T-helper 1 cell treated with Interleukin-12 subunit alpha and Interleukin-12 subunit beta and Interleukin-4 antibody, amounts not matched to agents 30 ng/mL and 1 ng/mL, for 36 hours (primary cell): ENCODE results near the gene GLE1. TPM values are rescaled to one million over a fixed set of nuclear protein-coding genes. Genes with fewer than 3 reads are reported as not detected.

Experiments used
- intact Hi-C: fragments of 100-400 bp; cut with micrococcal nuclease; formaldehyde crosslinking; loops from one replicate; pipeline ENCODE4 v1.15.1; 2024
- total RNA-seq: library from RNA; stranded (reverse); gene quantifications from 2 replicates; pipeline ENCODE4 v1.2.3, GENCODE V29; 2022

GLE1 gene
- total RNA-seq, 1 donor from 2014 or later = 44.2 TPM

DNA sequence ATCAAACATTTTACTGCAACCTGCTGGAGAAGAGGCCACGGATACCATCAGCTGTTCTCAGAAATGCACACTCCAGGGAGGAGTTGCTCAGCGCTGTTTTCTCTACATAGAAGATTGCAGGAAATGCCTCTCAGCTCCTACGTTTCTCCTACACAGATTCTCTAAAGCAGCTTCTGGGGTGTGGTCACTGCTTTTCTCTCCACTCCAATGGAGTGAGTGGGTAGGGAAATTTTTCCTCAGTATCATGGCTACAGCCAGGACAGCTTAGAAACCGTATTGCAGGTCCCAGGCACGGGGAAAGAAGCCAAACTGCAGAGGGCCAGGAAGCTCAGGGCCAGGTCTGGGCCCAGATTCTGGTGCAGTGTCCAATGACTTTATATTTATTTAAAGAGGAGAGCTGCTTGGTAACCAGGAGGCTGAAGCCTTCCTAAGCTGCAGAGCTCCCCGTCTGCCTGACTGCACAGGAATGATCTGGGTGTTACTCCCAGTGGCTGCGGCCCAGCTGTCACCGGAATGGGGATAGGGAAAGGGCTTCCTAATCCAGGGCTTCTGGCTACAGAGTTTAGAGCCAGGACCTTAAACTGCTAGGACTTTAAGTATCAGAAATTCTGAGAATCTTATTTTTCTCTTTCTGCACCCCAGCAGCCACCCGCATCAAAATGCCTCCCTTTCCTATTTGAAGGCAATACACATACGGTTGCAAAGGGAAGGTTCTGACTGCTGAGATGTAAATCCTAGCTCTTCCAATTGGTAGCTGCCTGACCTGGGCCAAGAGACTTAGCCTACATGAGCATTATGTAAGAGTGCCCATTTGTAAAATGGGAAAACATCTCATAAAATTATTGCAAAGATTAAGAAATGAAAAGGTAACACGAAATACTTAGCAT lies 46.5 kb downstream of the GLE1 start:
- intact Hi-C loops = loop anchor here (2.0 to 5.0 kb wide), 6 partner anchors 36 to 561 kb away; partner anchors contain the start of genes CIZ1, CRAT, DOLK and NAIF1

DNA sequence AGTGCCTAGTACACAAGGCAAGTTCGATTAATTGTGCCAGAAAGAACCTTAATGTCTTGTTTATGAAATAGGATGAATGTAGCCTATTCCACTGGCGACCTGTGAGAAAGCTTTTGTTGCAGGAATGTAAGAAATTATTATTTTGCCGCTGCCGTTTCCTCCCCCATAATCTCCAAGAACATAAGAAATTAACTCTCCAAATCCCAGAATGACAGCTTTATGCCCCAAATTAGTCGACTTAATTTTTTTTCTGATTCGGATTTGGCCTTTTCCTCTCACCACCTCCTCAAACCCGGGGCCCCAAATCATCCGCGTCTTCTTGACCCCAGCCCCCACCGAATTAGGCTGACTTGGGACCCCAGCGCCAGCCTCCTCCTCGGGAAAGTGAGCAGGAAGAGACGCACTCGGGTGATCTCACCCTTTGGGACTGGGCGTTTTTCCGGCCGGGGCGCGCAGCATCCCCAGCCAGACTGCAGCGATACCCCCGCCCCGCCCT lies 47.2 kb downstream of the GLE1 start:
- intact Hi-C loops = loop anchor here (1.0 to 5.0 kb wide), 14 partner anchors 36 to 561 kb away; partner anchors contain the start of genes CIZ1, COQ4, CRAT and DOLK

GRCh38 chr9:128552153-128552743 lies 47.7 kb downstream of the GLE1 start, which contains the start of gene SPTAN1:
TSS of gene SPTAN1 (plus strand) at chr9:128552587. CDS start at chr9:128566741, 14,154 bp downstream.
- intact Hi-C loops = loop anchor here (1.0 to 5.0 kb wide), 13 partner anchors 35 to 560 kb away; partner anchors contain the start of genes CIZ1, COQ4, CRAT and DOLK

GRCh38 chr9:128552744-128553440 lies 48.4 kb downstream of the GLE1 start:
- intact Hi-C loops = loop anchor here (1.0 to 5.0 kb wide), 17 partner anchors 34 to 559 kb away; partner anchors contain the start of genes CIZ1, COQ4, CRAT and DOLK

DNA sequence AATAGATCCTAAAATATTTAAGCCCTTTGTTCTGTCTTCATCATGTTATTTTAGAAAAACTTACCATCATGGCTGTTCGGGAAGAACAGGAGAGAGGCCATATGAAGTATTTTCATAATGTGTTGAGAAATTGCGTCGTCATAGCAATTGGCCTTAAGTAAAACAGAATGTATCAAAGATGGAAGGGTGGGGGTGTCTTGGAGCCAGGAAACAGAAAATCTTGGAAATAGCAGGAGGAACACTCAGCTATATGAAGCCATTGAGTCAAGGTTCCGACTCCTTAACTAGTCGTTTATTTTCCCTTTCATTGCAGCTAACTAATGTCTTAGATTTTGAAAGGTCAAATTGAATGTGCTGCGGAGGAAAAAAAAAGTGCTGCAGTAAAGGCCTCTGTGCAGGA lies 49.2 kb downstream of the GLE1 start:
- intact Hi-C loops = loop anchor here (1.0 to 5.0 kb wide), 12 partner anchors 34 to 559 kb away; partner anchors contain the start of genes CIZ1, COQ4, CRAT and DOLK

DNA sequence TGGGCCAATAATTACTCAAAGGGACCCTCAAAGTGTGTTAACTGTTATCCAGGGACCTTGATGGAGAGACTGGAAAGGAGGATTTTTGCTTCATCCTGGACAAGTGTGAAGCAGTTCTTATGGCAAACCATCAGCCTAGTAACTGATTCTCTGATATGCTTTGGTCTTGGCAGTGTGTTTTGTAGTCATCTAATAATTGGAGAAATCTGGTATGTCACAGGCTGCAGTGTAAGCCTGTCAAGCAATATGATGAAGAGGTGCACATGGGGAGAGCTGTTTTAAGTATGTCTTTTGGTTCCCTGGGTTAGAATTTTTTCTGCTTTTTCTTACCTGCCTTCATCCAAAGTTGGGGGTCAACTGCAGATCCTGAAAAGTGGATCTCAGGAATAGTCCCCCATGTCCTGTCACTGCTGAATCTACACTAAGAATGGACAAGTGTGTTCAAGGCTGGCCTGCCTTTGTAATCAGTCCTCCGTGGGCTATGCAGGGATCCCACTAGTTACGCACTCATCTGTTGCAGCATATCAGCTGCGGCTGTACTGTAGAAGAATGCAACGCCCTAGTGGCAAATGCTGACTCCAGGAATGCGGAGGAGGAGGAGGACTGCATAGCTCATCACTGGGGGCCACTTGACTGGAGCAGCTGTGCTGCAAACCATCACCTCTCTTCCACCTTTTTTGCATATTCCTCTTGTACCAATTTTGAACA lies 49.8 kb downstream of the GLE1 start:
- intact Hi-C loops = loop anchor here (5.0 kb wide), 5 partner anchors 33 to 558 kb away; partner anchors contain the start of genes CIZ1, CRAT, DOLK and NAIF1

- intact Hi-C loops = no loop called here
Measured at GRCh38 chr9:128555180-128555721, 50.7 kb downstream of the GLE1 start.

DNA sequence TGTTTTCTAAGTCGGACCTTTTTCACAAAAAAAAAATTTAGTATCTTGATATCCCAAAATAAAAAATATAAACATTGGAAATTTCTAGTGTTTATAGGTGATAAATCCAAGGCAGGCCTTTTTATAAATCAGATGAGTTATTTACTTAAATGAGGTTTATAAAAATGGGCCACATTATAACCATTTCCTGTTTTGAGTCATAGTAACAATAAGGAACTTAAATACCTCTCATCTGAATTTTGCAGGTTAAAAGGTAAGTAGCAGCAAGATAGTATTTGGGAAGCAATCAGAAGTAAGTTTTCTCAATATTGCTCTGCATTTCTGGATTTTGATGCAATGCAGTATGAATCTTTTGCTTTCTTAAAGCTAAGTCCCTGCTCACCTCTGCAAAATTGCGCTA lies 51.8 kb downstream of the GLE1 start:
- intact Hi-C loops = no loop called here

DNA sequence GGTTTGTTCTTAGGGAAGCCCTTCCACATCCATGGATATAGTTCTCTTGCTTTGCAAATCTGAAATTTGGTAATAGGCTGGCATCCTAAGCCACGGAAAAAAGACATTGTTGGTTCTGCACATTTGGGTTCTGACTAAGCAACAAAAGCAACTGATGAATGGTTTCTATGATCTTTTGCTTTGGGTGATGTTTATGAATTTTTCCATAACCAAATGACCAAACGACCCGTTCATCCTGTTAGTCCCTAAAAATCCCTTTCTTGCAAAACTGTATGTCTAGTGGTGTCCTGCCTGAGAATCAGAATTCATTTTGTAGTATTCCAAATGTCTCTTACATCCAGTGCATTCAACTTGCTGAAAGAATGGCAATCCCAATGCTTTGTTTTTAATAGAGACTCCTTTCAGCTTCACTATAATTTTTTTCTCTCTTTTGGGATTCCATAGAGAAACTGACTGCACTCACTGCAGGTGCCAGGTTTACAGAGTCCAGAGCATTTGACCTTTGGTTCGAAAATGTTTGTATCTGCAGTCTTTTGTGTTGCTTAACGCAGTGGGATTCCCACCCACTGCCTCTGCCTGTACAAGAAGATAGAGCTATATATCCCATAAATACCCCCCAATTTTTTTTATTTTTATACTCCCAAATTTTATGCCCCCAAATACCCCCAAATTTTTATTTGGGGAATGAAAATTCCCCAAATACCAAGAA lies 52.6 kb downstream of the GLE1 start:
- intact Hi-C loops = no loop called here

DNA sequence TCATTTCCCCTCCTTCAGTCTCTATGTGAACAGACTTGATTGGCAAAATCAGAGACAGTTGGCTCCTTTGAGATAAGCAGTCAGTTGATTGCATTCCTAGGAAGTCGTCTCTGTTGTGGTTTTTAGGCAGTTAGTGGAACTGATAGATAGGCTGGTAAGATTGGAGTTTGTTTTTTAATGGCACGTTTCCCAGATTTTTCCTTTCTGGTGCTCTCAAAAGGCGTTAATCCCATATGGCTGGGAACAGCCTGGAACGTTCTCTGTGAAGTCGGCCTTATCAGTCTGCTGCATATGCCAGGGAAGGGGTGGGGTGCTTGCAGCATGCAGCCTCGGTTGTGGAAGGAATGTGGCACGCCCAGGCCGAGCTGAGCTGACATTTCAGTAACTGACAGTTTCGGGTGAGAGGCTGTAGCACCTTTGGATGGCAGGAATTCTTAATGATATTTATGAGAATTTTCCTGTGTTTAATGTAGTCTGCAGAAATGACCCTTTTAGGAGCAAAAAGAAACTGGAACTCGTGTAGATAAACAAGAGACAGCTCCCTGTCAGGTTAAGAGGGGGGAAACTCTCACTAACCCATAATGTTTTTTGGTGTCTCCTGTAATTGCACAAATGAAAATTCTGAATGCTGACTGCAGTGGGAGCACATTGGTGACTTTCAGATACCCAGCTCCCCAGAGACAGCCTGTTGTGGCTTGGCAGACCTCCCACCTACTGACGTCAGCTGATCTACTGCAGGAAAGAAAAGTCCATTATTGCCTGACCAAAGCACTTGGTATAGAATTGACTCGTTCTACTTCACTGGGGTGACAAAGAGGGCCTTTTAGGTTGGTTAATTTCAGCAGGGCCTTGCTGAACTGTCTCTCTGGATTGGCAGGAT lies 54.2 kb downstream of the GLE1 start:
- intact Hi-C loops = no loop called here

- intact Hi-C loops = no loop called here
Measured at GRCh38 chr9:128565578-128565977, 61.1 kb downstream of the GLE1 start.

DNA sequence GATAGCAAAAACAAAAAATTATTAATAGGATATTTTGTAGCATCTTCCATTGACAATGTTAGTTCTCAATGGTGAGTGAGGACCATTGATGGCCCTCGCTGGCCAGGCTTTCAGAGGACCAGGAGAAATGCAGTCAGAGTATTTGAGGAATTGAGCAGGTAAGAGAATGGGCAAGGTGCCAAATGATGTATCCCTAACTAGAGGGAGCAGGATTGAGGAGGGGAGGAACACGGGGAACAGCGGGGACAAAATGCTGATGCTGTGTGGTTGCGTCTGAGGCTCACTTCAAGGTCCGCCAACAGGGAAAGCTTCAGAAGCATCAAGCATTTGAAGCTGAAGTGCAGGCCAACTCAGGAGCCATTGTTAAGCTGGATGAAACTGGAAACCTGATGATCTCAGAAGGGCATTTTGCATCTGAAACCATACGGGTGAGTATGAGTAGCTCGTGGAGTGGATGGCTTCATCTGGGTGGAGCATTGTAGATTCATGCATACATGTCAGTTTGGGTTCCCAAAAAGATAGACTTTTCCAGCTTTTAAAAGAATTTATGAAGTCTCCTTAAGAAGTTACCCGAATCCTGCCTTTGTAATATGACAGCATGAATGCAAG lies 64.1 kb downstream of the GLE1 start:
- intact Hi-C loops = no loop called here

DNA sequence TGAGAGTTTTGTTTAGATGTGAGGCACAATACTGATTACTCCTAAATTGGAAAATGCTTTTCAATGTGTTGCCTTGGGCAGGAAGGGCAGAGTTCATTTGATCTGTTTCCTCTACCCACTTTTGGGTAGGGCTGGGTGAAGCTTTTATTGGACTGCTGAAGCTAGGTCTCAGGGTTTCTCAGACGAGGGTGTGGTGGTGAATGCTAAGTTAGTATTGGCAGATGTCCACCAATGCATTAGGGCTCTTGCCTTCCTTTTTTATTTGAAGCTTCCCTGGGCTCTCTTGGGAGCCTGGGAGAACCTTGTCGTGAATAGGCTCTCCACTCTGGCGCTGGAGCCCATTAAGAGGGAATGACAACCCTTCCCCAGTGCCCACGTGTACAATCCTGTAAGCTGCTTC lies 71.0 kb downstream of the GLE1 start:
- intact Hi-C loops = no loop called here

GRCh38 chr9:128575916-128576315 lies 71.4 kb downstream of the GLE1 start:
- intact Hi-C loops = no loop called here

- intact Hi-C loops = no loop called here
Measured at GRCh38 chr9:128577206-128577605, 72.7 kb downstream of the GLE1 start.

- intact Hi-C loops = no loop called here
Measured at GRCh38 chr9:128579194-128579593, 74.7 kb downstream of the GLE1 start.

GRCh38 chr9:128580731-128581130 lies 76.2 kb downstream of the GLE1 start:
- intact Hi-C loops = no loop called here

- intact Hi-C loops = loop anchor here (5.0 kb wide), 1 partner anchor 33 kb away; the partner anchor contains the start of gene SPTAN1
Measured at GRCh38 chr9:128585155-128585554, 80.6 kb downstream of the GLE1 start.
